K562 (cell line): Measurements from ENCODE around the gene PLA2R1. TPM values are rescaled to one million over a fixed set of nuclear protein-coding genes. Genes with fewer than 3 reads are reported as not detected.

Experiments used
- ATAC-seq: fragments of 200-7000 bp; cut with Tn5 transposase; 3 replicates; pipeline ENCODE4 v1.9.1; 2020; ENCODE audit warnings: moderate library complexity
- BruUV-seq: library from RNA; stranded (reverse); fragments of 400-500 nt; replicated peaks from 2 replicates; lab custom pipeline; 2021; lab: Mats Ljungman, UMichigan
- CTCF ChIA-PET: fragments of 300-600 bp; formaldehyde crosslinking; extraction: SDS; loops from one replicate; lab custom pipeline; 2021; ENCODE audit warnings: low intra/inter-chr PET ratio; lab: Yijun Ruan, JAX
- POLR2A ChIA-PET: fragments of 300-600, 350-650 bp; sonication (Branson Sonifier 250); formaldehyde crosslinking; extraction: SDS; loops from one replicate; lab custom pipeline; 2021; ENCODE audit warnings: antibody characterized with exemption, inconsistent platforms; lab: Yijun Ruan, JAX
- DNase-seq, 4 experiments: peaks; one replicate each; pipeline versions ENCODE4 v3.0.0 to v3.0.0-alpha.2; 2011 to 2018; ENCODE audit warnings: low spot score in 3 of 4, mixed read lengths in 3 of 4; ENCODE audit errors: extremely low read depth in 1 of 4
- FAIRE-seq: peaks from 2 replicates; lab custom pipeline; 2011; peaks lifted over from hg19 to GRCh38; lab: Jason Lieb, UNC
- H2AFZ ChIP-seq: 2 replicates; pipeline ENCODE4 v1.6.0; 2011; ENCODE audit warnings: low read depth, low read length, control low read depth, inconsistent platforms
- H3K27ac ChIP-seq: fragments of 200-600 bp; 3 replicates; pipeline ENCODE4 v1.8.0; 2011; ENCODE audit warnings: low read depth, mild to moderate bottlenecking, control low read depth, inconsistent platforms, low read length, moderate library complexity, mixed read lengths; ENCODE audit errors: extremely low read depth
- H3K27me3 ChIP-seq, 2 experiments: fragments of 300-600 bp in 1 of 2; 2 replicates in 1 of 2; 3 replicates in 1 of 2; pipeline versions ENCODE4 v1.6.0 to v1.8.0; 2011; ENCODE audit warnings: inconsistent platforms in 2 of 2, low read length in 2 of 2, mild to moderate bottlenecking in 1 of 2, mixed read lengths in 1 of 2, moderate library complexity in 1 of 2; ENCODE audit not compliant: control insufficient read depth in 2 of 2, insufficient read depth in 2 of 2
- H3K36me3 ChIP-seq: fragments of 300-600 bp; 3 replicates; pipeline ENCODE4 v1.8.0; 2011; ENCODE audit warnings: mild to moderate bottlenecking, low read length, inconsistent platforms; ENCODE audit not compliant: control insufficient read depth, insufficient read depth
- H3K4me1 ChIP-seq, 2 experiments: fragments of 200-600 bp in 1 of 2; replicated peaks in 1 of 2; 2 replicates in 1 of 2; 3 replicates in 1 of 2; pipeline versions ENCODE4 v1.5.1 to v1.8.0; 2011; ENCODE audit warnings: inconsistent platforms in 2 of 2, low read length in 2 of 2, mild to moderate bottlenecking in 1 of 2, mixed read lengths in 1 of 2, moderate library complexity in 1 of 2; ENCODE audit not compliant: control insufficient read depth in 2 of 2, insufficient read depth in 2 of 2
- H3K4me2 ChIP-seq: 2 replicates; pipeline ENCODE4 v1.6.1; 2011; ENCODE audit warnings: low read length, control low read depth, inconsistent platforms, mixed read lengths; ENCODE audit not compliant: insufficient read depth
- H3K4me3 ChIP-seq: fragments of 200-600 bp; sonication (generic), shearing (Covaris generic); 2 replicates; pipeline ENCODE4 v1.5.1; 2016; ENCODE audit warnings: control low read depth, inconsistent platforms
- H3K79me2 ChIP-seq: fragments of 200-600 bp; 3 replicates; pipeline ENCODE4 v1.8.0; 2011; ENCODE audit warnings: low read length, inconsistent platforms; ENCODE audit not compliant: control insufficient read depth, insufficient read depth
- H3K9ac ChIP-seq, 2 experiments: 2 replicates each; pipeline versions ENCODE4 v1.6.0 to v1.6.1; 2011; ENCODE audit warnings: low read depth in 2 of 2, low read length in 2 of 2, control low read depth in 1 of 2, inconsistent platforms in 1 of 2, mild to moderate bottlenecking in 1 of 2, mixed read lengths in 1 of 2; ENCODE audit not compliant: insufficient read depth in 1 of 2
- H3K9me1 ChIP-seq: one replicate; pipeline ENCODE4 v1.6.0; 2011; ENCODE audit warnings: inconsistent platforms, mild to moderate bottlenecking, low read length, moderate library complexity; ENCODE audit not compliant: control insufficient read depth, insufficient read depth
- H3K9me3 ChIP-seq: replicated peaks from 2 replicates; pipeline ENCODE4 v1.5.1; 2011; ENCODE audit warnings: low read depth, low read length, inconsistent platforms; ENCODE audit not compliant: control insufficient read depth, insufficient read depth
- H4K20me1 ChIP-seq: replicated peaks from 2 replicates; pipeline ENCODE4 v1.6.1; 2011; ENCODE audit warnings: low read length, inconsistent platforms, mixed read lengths; ENCODE audit not compliant: control insufficient read depth, insufficient read depth
- CREBBP ChIP-seq: IDR thresholded peaks from one replicate; pipeline ENCODE4 v1.6.1; 2012; ENCODE audit warnings: low read depth, mild to moderate bottlenecking, control low read depth, inconsistent platforms, low read length
- CREM ChIP-seq: IDR thresholded peaks from 2 replicates; pipeline ENCODE4 v1.6.1; 2014; ENCODE audit warnings: antibody characterized with exemption, low read depth
- HMBOX1 ChIP-seq: sonication (generic); IDR thresholded peaks from 2 replicates; pipeline ENCODE4 v1.6.1; 2016
- ILK ChIP-seq: fragments of 450-650 bp; IDR thresholded peaks from 2 replicates; pipeline ENCODE4 v1.6.1; 2016; ENCODE audit warnings: missing genetic modification characterization, low read depth, mild to moderate bottlenecking, missing compliant biosample characterization, moderate library complexity, borderline replicate concordance
- MLX ChIP-seq, 2 experiments: fragments of 450-650 bp in 1 of 2; sonication (generic) in 1 of 2; formaldehyde crosslinking; conservative IDR thresholded peaks; 2 replicates each; pipeline versions ENCODE4 v1.4.0 to v1.8.1; 2020 to 2022; ENCODE audit warnings: mild to moderate bottlenecking in 1 of 2, missing genetic modification reagents in 1 of 2
- SRSF7 ChIP-seq: fragments of 200-400 bp; formaldehyde crosslinking; optimal IDR thresholded peaks from 2 replicates; pipeline ENCODE3; 2017; ENCODE audit warnings: mild to moderate bottlenecking, low read depth, low read length
- USF1 ChIP-seq: sonication (generic); formaldehyde crosslinking; IDR thresholded peaks from 2 replicates; pipeline ENCODE4 v1.9.0; 2022; ENCODE audit warnings: mild to moderate bottlenecking, missing genetic modification reagents
- ZHX1 ChIP-seq: fragments of 150-350 bp; conservative IDR thresholded peaks from 2 replicates; pipeline ENCODE4 v1.6.1; 2014; ENCODE audit warnings: low read length
- ZNF277 ChIP-seq: fragments of 250-450 bp; sonication (Bioruptor Pico); IDR thresholded peaks from 2 replicates; pipeline ENCODE4 v1.8.0; 2022; ENCODE audit warnings: inconsistent platforms, mild to moderate bottlenecking, moderate library complexity, borderline replicate concordance
- ZNF324 ChIP-seq: fragments of 250-450 bp; sonication (Bioruptor Pico); IDR thresholded peaks from 2 replicates; pipeline ENCODE4 v1.4.0; 2020; ENCODE audit warnings: mild to moderate bottlenecking
- ZNF696 ChIP-seq: fragments of 250-450 bp; sonication (Bioruptor Pico); conservative IDR thresholded peaks from 2 replicates; pipeline ENCODE4 v1.4.0; 2020; ENCODE audit warnings: mild to moderate bottlenecking, moderate library complexity
- WGBS: fragments of 100-300 bp; shearing (Covaris generic); methylation state at CpG from one replicate; pipeline ENCODE4 v1.1.6; 2016; ENCODE audit warnings: low coverage, mixed read lengths; ENCODE audit not compliant: insufficient coverage; ENCODE audit errors: missing lambda C conversion rate; 5-methylcytosine and 5-hydroxymethylcytosine counted together
- in situ Hi-C: fragments of 300-500 bp; cut with MboI; formaldehyde crosslinking; loops from 4 replicates; pipeline ENCODE4 v1.15.0; 2018; ENCODE audit warnings: inconsistent platforms, mixed read lengths
- intact Hi-C: fragments of 100-400 bp; cut with micrococcal nuclease; formaldehyde crosslinking; loops from 2 replicates; pipeline ENCODE4 v1.14.2; 2022
- polyA plus RNA-seq, 8 experiments: library from polyadenylated mRNA; depleted of rRNA in 4 of 8; stranded (reverse) in 5 of 8; unstranded in 3 of 8; fragments of >200 nt; fragmentation: Nextera tagmentation in 2 of 8; fragmentation: Illumina TruSeq in 1 of 8; extraction: Ambion mirVana in 2 of 8; extraction: Trizol in 1 of 8; gene quantifications; 2 replicates each; pipeline versions ENCODE4 v1.2.1 to v1.2.3, GENCODE V29; 2011 to 2014; ENCODE audit warnings: inconsistent platforms in 1 of 8, missing spikeins in 1 of 8
- total RNA-seq, 7 experiments: library from RNA; depleted of rRNA in 6 of 7; stranded (reverse); fragments of >200 nt in 6 of 7; fragmentation: Illumina TruSeq in 2 of 7; extraction: Trizol in 2 of 7; gene quantifications; 2 replicates each; pipeline versions ENCODE4 v1.2.1 to v1.2.3, GENCODE V29; 2011 to 2021; ENCODE audit warnings: low replicate concordance in 1 of 7

Gene PLA2R1
- total and polyA plus RNA-seq, 9 of the 15 experiments (the other 6 are each of a cell fraction or from before 2014, with no cell fraction given): not detected

- Histone ChIP-seq H3K9ac (no peak overlapping the region), H3K4me1 (no peaks in the 10 kb centered on the region), H3K79me2 (no peaks in the 10 kb centered on the region), H3K9me3 (no peaks in the 10 kb centered on the region), H3K27me3 (no peaks in the 10 kb centered on the region), H3K4me2 (no peak overlapping the region), H4K20me1 (no peaks in the 10 kb centered on the region), H3K36me3 (no peaks in the 10 kb centered on the region), H2AFZ (no peak overlapping the region), H3K27ac (no peak overlapping the region), H3K4me3 (no peak overlapping the region), H3K9me1 (no peaks in the 10 kb centered on the region)
- intact Hi-C loops: loop anchor here (10.0 kb wide), 1 partner anchor 1166 kb away; no protein-coding TSS in a partner anchor
- 0% methylated on average over 2 of the region's 2 CpGs for WGBS
- DNase-seq (no peak), FAIRE-seq (no peak), ATAC-seq (no peak)
- TF ChIP-seq ILK (tag) (no peak), USF1 (CRISPR knock-in tag) (no peak), CREBBP (no peak), MLX (CRISPR knock-in tag; conservative IDR thresholded peaks at IDR 0.05) (no peak), ZNF277 (CRISPR knock-in tag) (no peak), SRSF7 (no peak), ZNF324 (CRISPR knock-in tag) (no peak), ZHX1 (no peak), HMBOX1 (no peak), ZNF696 (CRISPR knock-in tag) (no peak), CREM (no peak)
- ChIA-PET POLR2A (interaction anchor here (0.6 kb wide), 1 partner anchor 361 kb away, joined by 4 read pairs; no protein-coding TSS in a partner anchor), CTCF (no interaction called here)
- no TSS peak for BruUV-seq
- in situ Hi-C loops: no loop called here
Measured at GRCh38 chr2:160108646-160109045, 46.2 kb upstream of the PLA2R1 start.
